Ovary (tissue), 3 donors: ENCODE data around the gene S100A1.

ENCODE experiments used
- CTCF ChIP-seq, 3 donors: fragments of 450-650 bp in 2 of 3; fragments of 200-600 bp in 1 of 3; IDR thresholded peaks; one replicate each; pipeline versions ENCODE4 v1.5.1 to v1.8.0; 2016 to 2022; ENCODE audit warnings: antibody characterized with exemption in 3 of 3, mild to moderate bottlenecking in 1 of 3
- EP300 ChIP-seq: sonication (generic); formaldehyde crosslinking; IDR thresholded peaks from one replicate; pipeline ENCODE4 v1.6.1; 2017; ENCODE audit warnings: antibody characterized with exemption
- donor health status: DM: no; HTN: no; CAD: no.

GRCh38 chr1:153640861-153641260, 12.6 kb downstream of the S100A1 start:
- TF ChIP-seq CTCF (IDR thresholded peaks at IDR 0.05) (no peak), EP300 (no peak)
